PC-9 (cell line): ENCODE results near the gene ABCC12. TPM values are rescaled to one million over a fixed set of nuclear protein-coding genes. Genes with fewer than 3 reads are reported as not detected.
"Not testable (repeated sequence)": the region's sequence is repeated elsewhere in the genome, so short reads cannot be mapped to it uniquely, and the experiment has no call there.

Experiments used
- BruUV-seq: library from RNA; stranded (reverse); fragments of 400-500 nt; replicated peaks from 2 replicates; lab custom pipeline; 2021; lab: Mats Ljungman, UMichigan
- CTCF ChIA-PET: fragments of 300-600 bp; sonication (Branson Sonifier 250); formaldehyde crosslinking; loops from one replicate; lab custom pipeline; 2022; ENCODE audit warnings: antibody characterized with exemption; lab: Charles Lee
- POLR2A ChIA-PET: fragments of 300-600 bp; sonication (Branson Sonifier 250); formaldehyde crosslinking; loops from one replicate; lab custom pipeline; 2022; ENCODE audit warnings: antibody characterized with exemption; ENCODE audit not compliant: unreplicated experiment; lab: Charles Lee
- DNase-seq, 2 experiments: peaks; one replicate each; pipeline versions ENCODE4 v3.0.0 to v3.0.0-alpha.2; 2015 to 2022; ENCODE audit warnings: mixed read lengths in 1 of 2
- H2AFZ ChIP-seq: fragments of 200-600 bp; sonication (generic); 2 replicates; pipeline ENCODE4 v1.8.1; 2017; ENCODE audit warnings: antibody characterized with exemption
- H3F3A ChIP-seq: fragments of 200-600 bp; sonication (generic); 2 replicates; pipeline ENCODE4 v1.8.1; 2017; ENCODE audit warnings: antibody characterized with exemption, mild to moderate bottlenecking, low read depth; ENCODE audit not compliant: insufficient read depth
- H3K27ac ChIP-seq: fragments of 200-600 bp; sonication (generic); 2 replicates; pipeline ENCODE4 v1.6.1; 2016; ENCODE audit warnings: mixed run types
- H3K27me3 ChIP-seq: fragments of 200-600 bp; sonication (generic); 2 replicates; pipeline ENCODE4 v1.6.1; 2016; ENCODE audit warnings: low read depth, mixed run types; ENCODE audit not compliant: insufficient read depth
- H3K36me3 ChIP-seq: fragments of 200-600 bp; sonication (generic); 2 replicates; pipeline ENCODE4 v1.6.1; 2016; ENCODE audit warnings: low read depth, mixed run types
- H3K4me1 ChIP-seq: fragments of 200-600 bp; sonication (generic); replicated peaks from 2 replicates; pipeline ENCODE4 v1.6.1; 2016; ENCODE audit warnings: mixed run types; ENCODE audit not compliant: insufficient read depth
- H3K4me2 ChIP-seq: fragments of 200-600 bp; sonication (generic); 2 replicates; pipeline ENCODE4 v1.6.1; 2017; ENCODE audit warnings: mixed run types
- H3K4me3 ChIP-seq: fragments of 200-600 bp; sonication (generic); 2 replicates; pipeline ENCODE4 v1.6.1; 2016; ENCODE audit warnings: mixed run types
- H3K79me2 ChIP-seq: fragments of 200-600 bp; sonication (generic); 2 replicates; pipeline ENCODE4 v1.6.1; 2017; ENCODE audit warnings: low read depth, mixed run types
- H3K9me2 ChIP-seq: fragments of 200-600 bp; sonication (generic); 2 replicates; pipeline ENCODE4 v1.8.1; 2017; ENCODE audit warnings: mild to moderate bottlenecking; ENCODE audit not compliant: insufficient read depth
- H3K9me3 ChIP-seq: fragments of 200-600 bp; sonication (generic); 2 replicates; pipeline ENCODE4 v1.8.1; 2016; ENCODE audit warnings: low read depth; ENCODE audit not compliant: insufficient read depth
- H4K20me1 ChIP-seq: fragments of 200-600 bp; sonication (generic); 2 replicates; pipeline ENCODE4 v1.8.1; 2017; ENCODE audit not compliant: insufficient read depth
- EZH2 ChIP-seq: fragments of 200-600 bp; sonication (generic); IDR thresholded peaks from 2 replicates; pipeline ENCODE4 v1.8.0; 2017; ENCODE audit warnings: antibody characterized with exemption, low read depth
- intact Hi-C: fragments of 100-400 bp; cut with micrococcal nuclease; formaldehyde crosslinking; loops from one replicate; pipeline ENCODE4 v1.10.0; 2022; ENCODE audit not compliant: unreplicated experiment
- total RNA-seq: library from RNA; stranded (reverse); gene quantifications from 2 replicates; pipeline ENCODE4 v1.2.3, GENCODE V29; 2021
- TF ChIP-seq, protein P1 (sequence below): fragments of 200-600 bp; sonication (generic); conservative IDR thresholded peaks from 2 replicates; pipeline ENCODE4 v1.6.1; 2017; ENCODE audit warnings: mixed run types, antibody characterized with exemption, mild to moderate bottlenecking, moderate library complexity

The ABCC12 gene
- total RNA-seq, 1 experiment from 2014 or later = not detected

DNA sequence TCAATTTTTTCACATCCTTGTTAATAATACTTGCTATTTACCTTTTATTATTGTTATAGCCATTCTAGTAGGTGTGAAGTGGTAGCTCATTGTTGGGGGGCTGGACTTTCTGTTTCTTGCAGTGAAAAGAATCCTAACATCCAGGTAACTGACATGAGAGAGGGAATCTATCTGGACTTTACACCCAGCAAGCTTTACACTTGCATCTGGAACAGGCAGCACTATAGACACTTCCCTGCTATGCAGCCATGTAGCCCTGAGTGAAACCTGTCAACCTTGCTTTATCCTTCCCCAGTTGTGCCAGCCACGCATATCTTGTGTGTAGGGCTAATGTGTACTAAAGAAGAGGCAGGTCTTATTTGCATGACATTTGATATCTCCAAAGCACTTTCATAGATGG is 16.9 kb upstream of the ABCC12 start:
- POLR2A ChIA-PET = interaction anchor here (0.6 kb wide), 1 partner anchor 456 kb away, joined by 4 read pairs; no protein-coding TSS in a partner anchor
- Histone ChIP-seq H4K20me1 (no peaks in the 10 kb centered on the region), H2AFZ (no peak overlapping the region), H3K4me1 (no peaks in the 10 kb centered on the region), H3K9me3 (no peaks in the 10 kb centered on the region), H3K27ac (no peak overlapping the region), H3F3A (no peaks in the 10 kb centered on the region), H3K36me3 (no peaks in the 10 kb centered on the region), H3K4me2 (no peak overlapping the region), H3K27me3 (no peaks in the 10 kb centered on the region), H3K4me3 (no peak overlapping the region), H3K79me2 (no peaks in the 10 kb centered on the region), H3K9me2 (no peaks in the 10 kb centered on the region)
- TF ChIP-seq, protein P1, sequence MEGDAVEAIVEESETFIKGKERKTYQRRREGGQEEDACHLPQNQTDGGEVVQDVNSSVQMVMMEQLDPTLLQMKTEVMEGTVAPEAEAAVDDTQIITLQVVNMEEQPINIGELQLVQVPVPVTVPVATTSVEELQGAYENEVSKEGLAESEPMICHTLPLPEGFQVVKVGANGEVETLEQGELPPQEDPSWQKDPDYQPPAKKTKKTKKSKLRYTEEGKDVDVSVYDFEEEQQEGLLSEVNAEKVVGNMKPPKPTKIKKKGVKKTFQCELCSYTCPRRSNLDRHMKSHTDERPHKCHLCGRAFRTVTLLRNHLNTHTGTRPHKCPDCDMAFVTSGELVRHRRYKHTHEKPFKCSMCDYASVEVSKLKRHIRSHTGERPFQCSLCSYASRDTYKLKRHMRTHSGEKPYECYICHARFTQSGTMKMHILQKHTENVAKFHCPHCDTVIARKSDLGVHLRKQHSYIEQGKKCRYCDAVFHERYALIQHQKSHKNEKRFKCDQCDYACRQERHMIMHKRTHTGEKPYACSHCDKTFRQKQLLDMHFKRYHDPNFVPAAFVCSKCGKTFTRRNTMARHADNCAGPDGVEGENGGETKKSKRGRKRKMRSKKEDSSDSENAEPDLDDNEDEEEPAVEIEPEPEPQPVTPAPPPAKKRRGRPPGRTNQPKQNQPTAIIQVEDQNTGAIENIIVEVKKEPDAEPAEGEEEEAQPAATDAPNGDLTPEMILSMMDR = no peak
- no peak for TF ChIP-seq EZH2
- CTCF ChIA-PET = no interaction called here
- BruUV-seq = no TSS peak
- no peak for DNase-seq
- intact Hi-C loops = no loop called here

DNA sequence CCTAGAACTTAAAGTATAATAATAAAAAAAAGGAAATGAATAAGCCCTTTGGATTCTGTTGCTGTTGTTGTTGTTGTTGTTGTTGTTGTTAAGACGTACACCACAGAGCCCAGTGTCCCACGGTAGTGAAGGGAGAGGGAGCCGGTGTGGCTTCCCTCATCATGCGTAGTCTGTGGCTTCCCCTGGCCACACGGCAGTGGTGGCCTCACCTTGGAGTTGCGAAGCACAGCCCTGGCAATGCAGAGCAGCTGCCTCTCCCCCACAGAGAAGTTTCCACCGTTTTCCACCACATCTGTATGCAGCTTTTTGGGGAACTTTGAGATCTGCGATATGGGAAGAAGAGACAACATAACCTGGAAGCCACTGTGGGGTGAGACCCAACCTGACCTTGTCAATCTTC is 14.1 kb upstream of the ABCC12 start:
- ChIA-PET CTCF (no interaction called here), POLR2A (interaction anchor here (0.6 kb wide), 1 partner anchor 1643 kb away, joined by 3 read pairs; no protein-coding TSS in a partner anchor)
- no peaks in the 10 kb centered on the region for H3K9me3 ChIP-seq
- TF ChIP-seq EZH2 = no peak
- TF ChIP-seq, protein P1 = no peak
- BruUV-seq = no TSS peak
- H3K9me2 ChIP-seq = no peaks in the 10 kb centered on the region
- no peak overlapping the region for H2AFZ ChIP-seq
- H3K36me3 ChIP-seq = no peaks in the 10 kb centered on the region
- no peaks in the 10 kb centered on the region for H3K79me2 ChIP-seq
- H3K4me2 ChIP-seq = no peak overlapping the region
- no peaks in the 10 kb centered on the region for H4K20me1 ChIP-seq
- no peak overlapping the region for H3K4me3 ChIP-seq
- intact Hi-C loops = loop anchor here (5.0 to 10.0 kb wide), 2 partner anchors 357 to 1315 kb away; no protein-coding TSS in a partner anchor
- no peak for DNase-seq
- no peaks in the 10 kb centered on the region for H3F3A ChIP-seq
- peaks cover 13% of the 10 kb centered on the region for H3K4me1 ChIP-seq
- H3K27ac ChIP-seq = no peak overlapping the region
- H3K27me3 ChIP-seq = no peaks in the 10 kb centered on the region

DNA sequence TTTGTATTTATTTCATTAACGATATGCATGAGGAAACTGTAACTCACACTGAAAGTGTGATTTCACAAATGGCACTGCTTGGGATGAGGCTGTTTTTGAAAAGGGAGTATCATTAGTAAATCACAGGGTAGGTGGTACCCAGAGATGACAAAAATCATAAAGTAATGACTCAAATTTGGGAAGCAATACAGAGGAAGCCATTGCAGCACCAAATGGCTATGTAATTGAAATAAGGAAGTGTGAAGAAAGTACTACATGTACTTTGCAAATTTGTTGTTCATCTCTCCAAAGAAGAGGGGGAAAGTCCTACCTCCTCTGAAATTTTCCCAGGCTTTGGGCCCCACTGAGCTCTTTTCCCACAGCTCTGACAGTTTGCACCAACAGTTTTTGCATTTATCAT is 12.3 kb upstream of the ABCC12 start:
- Histone ChIP-seq H3K27me3 (no peaks in the 10 kb centered on the region), H3K4me3 (no peak overlapping the region), H3K36me3 (no peaks in the 10 kb centered on the region), H3K4me1 (peaks cover 13% of the 10 kb centered on the region), H4K20me1 (no peaks in the 10 kb centered on the region), H3K79me2 (no peaks in the 10 kb centered on the region), H3K9me3 (no peaks in the 10 kb centered on the region), H2AFZ (no peak overlapping the region), H3F3A (no peaks in the 10 kb centered on the region), H3K27ac (no peak overlapping the region), H3K4me2 (no peak overlapping the region), H3K9me2 (no peaks in the 10 kb centered on the region)
- TF ChIP-seq, protein P1 = no peak
- no peak for TF ChIP-seq EZH2
- ChIA-PET POLR2A (no interaction called here), CTCF (no interaction called here)
- no peak for DNase-seq
- no TSS peak for BruUV-seq
- intact Hi-C loops = loop anchor here (5.0 to 10.0 kb wide), 2 partner anchors 359 to 1313 kb away; no protein-coding TSS in a partner anchor

DNA sequence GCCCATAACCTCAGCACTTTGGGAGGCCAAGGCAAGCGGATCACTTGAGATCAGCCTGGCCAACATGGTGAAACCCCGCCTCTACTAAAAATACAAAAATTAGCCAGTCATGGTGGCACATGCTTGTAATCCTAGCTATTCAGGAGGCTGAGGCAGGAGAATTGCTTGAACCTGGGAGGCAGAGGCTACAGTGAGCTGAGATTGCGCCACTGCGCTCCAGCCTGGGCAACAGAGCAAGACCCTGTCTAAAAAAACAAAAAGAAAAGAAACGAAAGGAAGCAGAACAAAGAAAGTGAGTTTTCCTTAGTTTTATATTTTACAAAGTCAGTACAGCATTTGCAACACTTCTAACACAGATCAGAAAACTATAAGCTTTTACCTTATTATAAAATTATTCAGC is 10.8 kb upstream of the ABCC12 start:
- H3K27me3 ChIP-seq, H4K20me1 ChIP-seq, H3K27ac ChIP-seq, H3K9me3 ChIP-seq, H3K36me3 ChIP-seq, POLR2A ChIA-PET, H3K79me2 ChIP-seq, H3K9me2 ChIP-seq, H3K4me2 ChIP-seq, H3F3A ChIP-seq, H3K4me3 ChIP-seq, BruUV-seq, H2AFZ ChIP-seq, DNase-seq: not testable (repeated sequence)
- CTCF ChIA-PET = interaction anchor here (0.5 kb wide), 2 partner anchors 660 to 1365 kb away, joined by 3 read pairs; no protein-coding TSS in a partner anchor
- intact Hi-C loops = loop anchor here (5.0 to 10.0 kb wide), 2 partner anchors 361 to 1312 kb away; no protein-coding TSS in a partner anchor
- H3K4me1 ChIP-seq = peaks cover 13% of the 10 kb centered on the region
